HepG2 (cell line): ENCODE results near the gene SKI. TPM values are rescaled to one million over a fixed set of nuclear protein-coding genes. Genes with fewer than 3 reads are reported as not detected.

Experiments
- BHLHE40 ChIP-seq: IDR thresholded peaks from 2 replicates; pipeline ENCODE4 v1.6.1; 2011; ENCODE audit warnings: low read length, improper control_type of control experiment
- EEA1 ChIP-seq: sonication (generic); formaldehyde crosslinking; IDR thresholded peaks from 2 replicates; pipeline ENCODE4 v1.5.1; 2020; ENCODE audit warnings: mild to moderate bottlenecking, missing genetic modification reagents, borderline replicate concordance
- GABPB1 ChIP-seq: IDR thresholded peaks from 2 replicates; pipeline ENCODE4 v1.6.1; 2016; ENCODE audit warnings: mild to moderate bottlenecking, missing genetic modification reagents, moderate library complexity, missing compliant biosample characterization
- GTF2F1 ChIP-seq: fragments of 150-350 bp; IDR thresholded peaks from 2 replicates; pipeline ENCODE4 v1.6.1; 2014; ENCODE audit warnings: low read length
- KAT7 ChIP-seq: IDR thresholded peaks from 2 replicates; pipeline ENCODE4 v1.6.1; 2018; ENCODE audit warnings: borderline replicate concordance, missing compliant biosample characterization
- KAT8 ChIP-seq: IDR thresholded peaks from 2 replicates; pipeline ENCODE4 v1.6.1; 2016; ENCODE audit warnings: missing genetic modification reagents, missing compliant biosample characterization
- KDM5B ChIP-seq: sonication (generic); formaldehyde crosslinking; IDR thresholded peaks from 2 replicates; pipeline ENCODE4 v1.4.0; 2020; ENCODE audit warnings: missing genetic modification reagents, mild to moderate bottlenecking, borderline replicate concordance
- WIZ ChIP-seq: sonication (generic); formaldehyde crosslinking; IDR thresholded peaks from 2 replicates; pipeline ENCODE4 v1.5.1; 2020; ENCODE audit warnings: mild to moderate bottlenecking, missing genetic modification reagents
- ZNF101 ChIP-seq: sonication (generic); formaldehyde crosslinking; IDR thresholded peaks from 2 replicates; pipeline ENCODE4 v1.4.0; 2020; ENCODE audit warnings: mild to moderate bottlenecking, low read depth, missing genetic modification reagents, borderline replicate concordance
- ZNF354B ChIP-seq: sonication (generic); formaldehyde crosslinking; IDR thresholded peaks from 2 replicates; pipeline ENCODE4 v1.8.0; 2022; ENCODE audit warnings: mild to moderate bottlenecking, missing genetic modification reagents
- ZNF451 ChIP-seq: sonication (generic); formaldehyde crosslinking; IDR thresholded peaks from 2 replicates; pipeline ENCODE4 v1.5.0; 2020; ENCODE audit warnings: mild to moderate bottlenecking, missing genetic modification reagents
- ZNF501 ChIP-seq: sonication (generic); formaldehyde crosslinking; IDR thresholded peaks from 2 replicates; pipeline ENCODE4 v1.5.1; 2020; ENCODE audit warnings: mild to moderate bottlenecking, moderate library complexity, missing genetic modification reagents
- ZNF549 ChIP-seq: sonication (generic); formaldehyde crosslinking; IDR thresholded peaks from 2 replicates; pipeline ENCODE4 v1.5.0; 2020; ENCODE audit warnings: missing genetic modification reagents
- ZNF550 ChIP-seq: sonication (generic); formaldehyde crosslinking; IDR thresholded peaks from 2 replicates; pipeline ENCODE4 v1.4.0; 2020; ENCODE audit warnings: mild to moderate bottlenecking, missing genetic modification reagents, borderline replicate concordance
- ZNF768 ChIP-seq: sonication (generic); formaldehyde crosslinking; IDR thresholded peaks from 2 replicates; pipeline ENCODE4 v1.4.0; 2020; ENCODE audit warnings: missing genetic modification reagents
- ZNF841 ChIP-seq: sonication (generic); formaldehyde crosslinking; IDR thresholded peaks from 2 replicates; pipeline ENCODE4 v1.8.1; 2023; ENCODE audit warnings: missing genetic modification reagents, borderline replicate concordance
- polyA plus RNA-seq, 8 experiments: library from polyadenylated mRNA; depleted of rRNA in 3 of 8; stranded (reverse) in 7 of 8; unstranded in 1 of 8; fragments of >200 nt; fragmentation: Illumina TruSeq in 4 of 8; extraction: Trizol in 4 of 8; gene quantifications; 2 replicates each; pipeline versions ENCODE4 v1.2.1 to v1.2.3, GENCODE V29; 2011 to 2016; ENCODE audit warnings: low read depth in 4 of 8, missing spikeins in 1 of 8, mixed read lengths in 1 of 8; ENCODE audit not compliant: insufficient read depth in 1 of 8
- total RNA-seq, 5 experiments: library from RNA; depleted of rRNA; stranded (reverse); fragments of >200 nt; fragmentation: Illumina TruSeq; extraction: Trizol; gene quantifications; 2 replicates each; pipeline ENCODE4 v1.2.3, GENCODE V29; 2016; ENCODE audit warnings: low read depth in 1 of 5
- TF ChIP-seq, protein P1 (sequence below): sonication (generic); formaldehyde crosslinking; IDR thresholded peaks from 2 replicates; pipeline ENCODE4 v1.8.0; 2022; ENCODE audit warnings: missing genetic modification reagents, low read depth, mild to moderate bottlenecking, borderline replicate concordance
- TF ChIP-seq, protein P2 (sequence below): sonication (generic); formaldehyde crosslinking; IDR thresholded peaks from 2 replicates; pipeline ENCODE4 v1.4.0; 2020; ENCODE audit warnings: low read depth, mild to moderate bottlenecking, missing genetic modification reagents
- TF ChIP-seq, protein P3 (sequence below): sonication (generic); formaldehyde crosslinking; conservative IDR thresholded peaks from 2 replicates; pipeline ENCODE4 v1.8.1; 2023; ENCODE audit warnings: missing genetic modification reagents
- TF ChIP-seq, protein P4 (sequence below): sonication (generic); formaldehyde crosslinking; IDR thresholded peaks from 2 replicates; pipeline ENCODE4 v1.5.0; 2020; ENCODE audit warnings: mild to moderate bottlenecking, missing genetic modification reagents, borderline replicate concordance

SKI gene
- total and polyA plus RNA-seq, 2 of the 13 experiments (the other 11 are each of a cell fraction or from before 2014, with no cell fraction given): 4.7 to 6.9 TPM

DNA sequence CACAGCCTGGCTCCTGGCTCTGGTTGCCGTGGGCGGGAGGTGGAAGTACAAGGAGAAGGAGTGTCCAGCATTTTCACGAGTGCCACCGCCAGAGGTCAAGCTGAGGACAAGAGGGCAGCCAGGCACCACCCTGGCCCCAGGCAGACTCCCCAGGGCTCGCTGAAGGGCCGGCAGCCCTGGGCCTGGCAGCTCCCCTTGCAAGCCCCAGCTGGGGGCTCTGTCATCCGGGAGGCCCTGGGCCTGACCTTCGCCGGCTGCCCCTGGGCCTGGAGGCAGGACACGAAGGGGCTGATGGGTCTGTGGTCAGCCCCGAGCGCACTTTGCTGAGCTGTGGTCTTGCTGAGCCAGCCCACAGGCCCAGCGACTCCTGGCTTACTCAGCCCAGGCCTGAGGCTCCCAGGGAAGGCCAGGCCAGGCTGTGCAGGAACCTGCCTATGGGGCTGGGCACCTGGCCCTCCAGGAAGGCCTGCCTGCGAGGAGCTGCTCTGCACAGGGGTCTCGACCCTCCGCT, 88.4 kb downstream of the SKI start (continued):
- no peak for TF ChIP-seq KAT8 (CRISPR knock-in tag)
- no peak; the same call in 1 of the 2 replicates for TF ChIP-seq KDM5B (CRISPR knock-in tag)
- peak; percentile 53; the same call in 1 of the 2 replicates for TF ChIP-seq ZNF451 (CRISPR knock-in tag)
- TF ChIP-seq, protein P1, sequence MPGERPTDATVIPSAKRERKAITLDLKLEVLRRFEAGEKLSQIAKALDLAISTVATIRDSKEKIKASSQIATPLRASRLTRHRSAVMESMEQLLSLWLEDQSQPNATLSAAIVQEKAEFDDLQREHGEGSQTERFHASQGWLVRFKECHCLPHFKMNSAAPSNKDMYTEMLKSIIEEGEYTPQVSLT: no peak
- TF ChIP-seq ZNF354B (CRISPR knock-in tag): no peak
- TF ChIP-seq ZNF841 (CRISPR knock-in tag): no peak
- TF ChIP-seq GTF2F1: no peak
- TF ChIP-seq BHLHE40: no peak
- no peak for TF ChIP-seq ZNF549 (CRISPR knock-in tag)
- no peak for TF ChIP-seq ZNF768 (CRISPR knock-in tag)
- TF ChIP-seq EEA1 (CRISPR knock-in tag): no peak
- peak; percentile 26; the same call in 1 of the 2 replicates for TF ChIP-seq GABPB1 (CRISPR knock-in tag)
- TF ChIP-seq KAT7: no peak
- no peak for TF ChIP-seq ZNF101 (CRISPR knock-in tag)
- TF ChIP-seq, protein P2, sequence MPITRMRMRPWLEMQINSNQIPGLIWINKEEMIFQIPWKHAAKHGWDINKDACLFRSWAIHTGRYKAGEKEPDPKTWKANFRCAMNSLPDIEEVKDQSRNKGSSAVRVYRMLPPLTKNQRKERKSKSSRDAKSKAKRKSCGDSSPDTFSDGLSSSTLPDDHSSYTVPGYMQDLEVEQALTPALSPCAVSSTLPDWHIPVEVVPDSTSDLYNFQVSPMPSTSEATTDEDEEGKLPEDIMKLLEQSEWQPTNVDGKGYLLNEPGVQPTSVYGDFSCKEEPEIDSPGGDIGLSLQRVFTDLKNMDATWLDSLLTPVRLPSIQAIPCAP (CRISPR knock-in tag): no peak
- TF ChIP-seq ZNF501 (CRISPR knock-in tag): no peak
- TF ChIP-seq ZNF550 (CRISPR knock-in tag): no peak
- TF ChIP-seq, protein P3, sequence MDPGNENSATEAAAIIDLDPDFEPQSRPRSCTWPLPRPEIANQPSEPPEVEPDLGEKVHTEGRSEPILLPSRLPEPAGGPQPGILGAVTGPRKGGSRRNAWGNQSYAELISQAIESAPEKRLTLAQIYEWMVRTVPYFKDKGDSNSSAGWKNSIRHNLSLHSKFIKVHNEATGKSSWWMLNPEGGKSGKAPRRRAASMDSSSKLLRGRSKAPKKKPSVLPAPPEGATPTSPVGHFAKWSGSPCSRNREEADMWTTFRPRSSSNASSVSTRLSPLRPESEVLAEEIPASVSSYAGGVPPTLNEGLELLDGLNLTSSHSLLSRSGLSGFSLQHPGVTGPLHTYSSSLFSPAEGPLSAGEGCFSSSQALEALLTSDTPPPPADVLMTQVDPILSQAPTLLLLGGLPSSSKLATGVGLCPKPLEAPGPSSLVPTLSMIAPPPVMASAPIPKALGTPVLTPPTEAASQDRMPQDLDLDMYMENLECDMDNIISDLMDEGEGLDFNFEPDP (CRISPR knock-in tag): no peak
- TF ChIP-seq, protein P4, sequence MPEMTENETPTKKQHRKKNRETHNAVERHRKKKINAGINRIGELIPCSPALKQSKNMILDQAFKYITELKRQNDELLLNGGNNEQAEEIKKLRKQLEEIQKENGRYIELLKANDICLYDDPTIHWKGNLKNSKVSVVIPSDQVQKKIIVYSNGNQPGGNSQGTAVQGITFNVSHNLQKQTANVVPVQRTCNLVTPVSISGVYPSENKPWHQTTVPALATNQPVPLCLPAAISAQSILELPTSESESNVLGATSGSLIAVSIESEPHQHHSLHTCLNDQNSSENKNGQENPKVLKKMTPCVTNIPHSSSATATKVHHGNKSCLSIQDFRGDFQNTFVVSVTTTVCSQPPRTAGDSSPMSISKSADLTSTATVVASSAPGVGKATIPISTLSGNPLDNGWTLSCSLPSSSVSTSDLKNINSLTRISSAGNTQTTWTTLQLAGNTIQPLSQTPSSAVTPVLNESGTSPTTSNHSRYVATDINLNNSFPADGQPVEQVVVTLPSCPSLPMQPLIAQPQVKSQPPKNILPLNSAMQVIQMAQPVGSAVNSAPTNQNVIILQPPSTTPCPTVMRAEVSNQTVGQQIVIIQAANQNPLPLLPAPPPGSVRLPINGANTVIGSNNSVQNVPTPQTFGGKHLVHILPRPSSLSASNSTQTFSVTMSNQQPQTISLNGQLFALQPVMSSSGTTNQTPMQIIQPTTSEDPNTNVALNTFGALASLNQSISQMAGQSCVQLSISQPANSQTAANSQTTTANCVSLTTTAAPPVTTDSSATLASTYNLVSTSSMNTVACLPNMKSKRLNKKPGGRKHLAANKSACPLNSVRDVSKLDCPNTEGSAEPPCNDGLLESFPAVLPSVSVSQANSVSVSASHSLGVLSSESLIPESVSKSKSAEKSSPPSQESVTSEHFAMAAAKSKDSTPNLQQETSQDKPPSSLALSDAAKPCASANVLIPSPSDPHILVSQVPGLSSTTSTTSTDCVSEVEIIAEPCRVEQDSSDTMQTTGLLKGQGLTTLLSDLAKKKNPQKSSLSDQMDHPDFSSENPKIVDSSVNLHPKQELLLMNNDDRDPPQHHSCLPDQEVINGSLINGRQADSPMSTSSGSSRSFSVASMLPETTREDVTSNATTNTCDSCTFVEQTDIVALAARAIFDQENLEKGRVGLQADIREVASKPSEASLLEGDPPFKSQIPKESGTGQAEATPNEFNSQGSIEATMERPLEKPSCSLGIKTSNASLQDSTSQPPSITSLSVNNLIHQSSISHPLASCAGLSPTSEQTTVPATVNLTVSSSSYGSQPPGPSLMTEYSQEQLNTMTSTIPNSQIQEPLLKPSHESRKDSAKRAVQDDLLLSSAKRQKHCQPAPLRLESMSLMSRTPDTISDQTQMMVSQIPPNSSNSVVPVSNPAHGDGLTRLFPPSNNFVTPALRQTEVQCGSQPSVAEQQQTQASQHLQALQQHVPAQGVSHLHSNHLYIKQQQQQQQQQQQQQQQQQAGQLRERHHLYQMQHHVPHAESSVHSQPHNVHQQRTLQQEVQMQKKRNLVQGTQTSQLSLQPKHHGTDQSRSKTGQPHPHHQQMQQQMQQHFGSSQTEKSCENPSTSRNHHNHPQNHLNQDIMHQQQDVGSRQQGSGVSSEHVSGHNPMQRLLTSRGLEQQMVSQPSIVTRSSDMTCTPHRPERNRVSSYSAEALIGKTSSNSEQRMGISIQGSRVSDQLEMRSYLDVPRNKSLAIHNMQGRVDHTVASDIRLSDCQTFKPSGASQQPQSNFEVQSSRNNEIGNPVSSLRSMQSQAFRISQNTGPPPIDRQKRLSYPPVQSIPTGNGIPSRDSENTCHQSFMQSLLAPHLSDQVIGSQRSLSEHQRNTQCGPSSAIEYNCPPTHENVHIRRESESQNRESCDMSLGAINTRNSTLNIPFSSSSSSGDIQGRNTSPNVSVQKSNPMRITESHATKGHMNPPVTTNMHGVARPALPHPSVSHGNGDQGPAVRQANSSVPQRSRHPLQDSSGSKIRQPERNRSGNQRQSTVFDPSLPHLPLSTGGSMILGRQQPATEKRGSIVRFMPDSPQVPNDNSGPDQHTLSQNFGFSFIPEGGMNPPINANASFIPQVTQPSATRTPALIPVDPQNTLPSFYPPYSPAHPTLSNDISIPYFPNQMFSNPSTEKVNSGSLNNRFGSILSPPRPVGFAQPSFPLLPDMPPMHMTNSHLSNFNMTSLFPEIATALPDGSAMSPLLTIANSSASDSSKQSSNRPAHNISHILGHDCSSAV (CRISPR knock-in tag): no peak
- TF ChIP-seq WIZ: no peak
